GM12878 (cell line): ENCODE data around the gene LRBA. TPM values are rescaled to one million over a fixed set of nuclear protein-coding genes. Genes with fewer than 3 reads are reported as not detected.

ENCODE experiments used
- ATAC-seq: fragments of 200-7000 bp; cut with Tn5 transposase; 3 replicates; pipeline ENCODE4 v1.9.1; 2020; ENCODE audit warnings: mild to moderate bottlenecking, moderate library complexity
- BruUV-seq: library from RNA; stranded (reverse); fragments of 400-500 nt; replicated peaks from 2 replicates; lab custom pipeline; 2021; lab: Mats Ljungman, UMichigan
- CTCF ChIA-PET: fragments of 300-600 bp; sonication (Branson Sonifier 250); formaldehyde crosslinking; extraction: SDS; loops from one replicate; lab custom pipeline; 2021; ENCODE audit warnings: inconsistent platforms; lab: Yijun Ruan, JAX
- POLR2A ChIA-PET: fragments of 350-600 bp; formaldehyde crosslinking; extraction: SDS; loops from one replicate; lab custom pipeline; 2021; ENCODE audit warnings: inconsistent platforms; lab: Charles Lee
- RAD21 ChIA-PET: fragments of 300-600 bp; sonication (Branson Sonifier 250); formaldehyde crosslinking; loops from one replicate; lab custom pipeline; 2023; ENCODE audit warnings: antibody characterized with exemption; ENCODE audit not compliant: unreplicated experiment; lab: Charles Lee
- SMC1A ChIA-PET: fragments of 300-600 bp; sonication (Branson Sonifier 250); formaldehyde crosslinking; loops from one replicate; lab custom pipeline; 2023; ENCODE audit not compliant: unreplicated experiment, uncharacterized antibody; lab: Charles Lee
- DNase-seq: peaks from one replicate; pipeline ENCODE4 v3.0.0-alpha.2; 2011; ENCODE audit warnings: low read depth, low spot score
- FAIRE-seq: peaks from 3 replicates; lab custom pipeline; 2011; peaks lifted over from hg19 to GRCh38; lab: Jason Lieb, UNC
- H2AFZ ChIP-seq: 2 replicates; pipeline ENCODE4 v1.6.0; 2011; ENCODE audit warnings: low read depth, low read length, control low read depth; ENCODE audit not compliant: control insufficient read depth
- H3K27ac ChIP-seq: 2 replicates; pipeline ENCODE4 v1.5.1; 2011; ENCODE audit warnings: control low read depth; ENCODE audit not compliant: control insufficient read depth, insufficient read depth
- H3K27me3 ChIP-seq, 2 experiments: replicated peaks in 1 of 2; 2 replicates each; pipeline versions ENCODE4 v1.6.0 to v1.6.1; 2011; ENCODE audit warnings: low read length in 1 of 2; ENCODE audit not compliant: control insufficient read depth in 2 of 2, insufficient read depth in 2 of 2
- H3K36me3 ChIP-seq, 2 experiments: 2 replicates each; pipeline ENCODE4 v1.5.1; 2011; ENCODE audit warnings: low read length in 1 of 2; ENCODE audit not compliant: control insufficient read depth in 2 of 2, insufficient read depth in 2 of 2
- H3K4me1 ChIP-seq: 2 replicates; pipeline ENCODE4 v1.6.1; 2011; ENCODE audit warnings: mild to moderate bottlenecking, low read length, moderate library complexity, mixed read lengths; ENCODE audit not compliant: control insufficient read depth, insufficient read depth
- H3K4me2 ChIP-seq: 2 replicates; pipeline ENCODE4 v1.6.0; 2011; ENCODE audit warnings: control low read depth; ENCODE audit not compliant: control insufficient read depth, insufficient read depth
- H3K4me3 ChIP-seq: fragments of 200-600 bp; sonication (generic); 2 replicates; pipeline ENCODE4 v1.5.1; 2016
- H3K79me2 ChIP-seq: 2 replicates; pipeline ENCODE4 v1.6.0; 2011; ENCODE audit warnings: low read length; ENCODE audit not compliant: control insufficient read depth, insufficient read depth
- H3K9ac ChIP-seq: 2 replicates; pipeline ENCODE4 v1.8.0; 2011; ENCODE audit warnings: low read length, control low read depth, mixed read lengths; ENCODE audit not compliant: control insufficient read depth, insufficient read depth
- H3K9me3 ChIP-seq: replicated peaks from 3 replicates; pipeline ENCODE4 v1.5.1; 2011; ENCODE audit warnings: mild to moderate bottlenecking, low read length; ENCODE audit not compliant: control insufficient read depth, insufficient read depth
- H4K20me1 ChIP-seq: 2 replicates; pipeline ENCODE4 v1.6.0; 2011; ENCODE audit not compliant: control insufficient read depth, insufficient read depth
- CEBPZ ChIP-seq: fragments of 150-350 bp; IDR thresholded peaks from 2 replicates; pipeline ENCODE4 v1.6.1; 2016; ENCODE audit warnings: low read depth, low read length
- CHD1 ChIP-seq: IDR thresholded peaks from 2 replicates; pipeline ENCODE4 v1.6.1; 2012; ENCODE audit warnings: low read depth, low read length, improper control_type of control experiment
- CHD4 ChIP-seq: fragments of 200-600 bp; sonication (generic); IDR thresholded peaks from 2 replicates; pipeline ENCODE4 v1.6.1; 2016; ENCODE audit warnings: mild to moderate bottlenecking
- CREM ChIP-seq: IDR thresholded peaks from 2 replicates; pipeline ENCODE4 v1.6.1; 2014; ENCODE audit warnings: antibody characterized with exemption, low read depth
- HDAC2 ChIP-seq: fragments of 200-600 bp; sonication (generic); IDR thresholded peaks from 2 replicates; pipeline ENCODE4 v1.6.1; 2017
- LARP7 ChIP-seq: fragments of 450-650 bp; IDR thresholded peaks from 2 replicates; pipeline ENCODE4 v1.6.1; 2017; ENCODE audit warnings: mild to moderate bottlenecking
- MYC ChIP-seq: IDR thresholded peaks from 2 replicates; pipeline ENCODE4 v1.6.1; 2011; ENCODE audit warnings: mild to moderate bottlenecking, low read length, moderate library complexity, inconsistent platforms; ENCODE audit not compliant: insufficient read depth, insufficient replicate concordance, insufficient read length, severe bottlenecking
- NRF1 ChIP-seq: conservative IDR thresholded peaks from 2 replicates; pipeline ENCODE4 v1.6.1; 2011; ENCODE audit warnings: mild to moderate bottlenecking, low read depth, low read length, improper control_type of control experiment
- SPI1 ChIP-seq: IDR thresholded peaks from 2 replicates; pipeline ENCODE4 v1.6.1; 2011; ENCODE audit warnings: low read depth, mild to moderate bottlenecking, low read length, moderate library complexity, borderline replicate concordance; ENCODE audit not compliant: insufficient read depth
- SREBF2 ChIP-seq: IDR thresholded peaks from 2 replicates; pipeline ENCODE4 v1.6.1; 2012; ENCODE audit warnings: mild to moderate bottlenecking, low read length
- TAF1 ChIP-seq: IDR thresholded peaks from 2 replicates; pipeline ENCODE4 v1.6.1; 2011; ENCODE audit warnings: mild to moderate bottlenecking, low read depth, low read length, borderline replicate concordance
- ZBTB11 ChIP-seq: fragments of 450-650 bp; formaldehyde crosslinking; IDR thresholded peaks from 2 replicates; pipeline ENCODE4 v1.5.0; 2022; ENCODE audit warnings: mild to moderate bottlenecking, missing genetic modification characterization
- ZBTB33 ChIP-seq: fragments of 450-650 bp; IDR thresholded peaks from 2 replicates; pipeline ENCODE4 v1.6.1; 2017; ENCODE audit warnings: mild to moderate bottlenecking
- ZNF274 ChIP-seq: IDR thresholded peaks from one replicate; pipeline ENCODE4 v1.8.0; 2011; ENCODE audit not compliant: insufficient read length, insufficient read depth
- ZNF384 ChIP-seq: IDR thresholded peaks from 2 replicates; pipeline ENCODE4 v1.6.1; 2012; ENCODE audit warnings: low read depth, mild to moderate bottlenecking, low read length, improper control_type of control experiment, borderline replicate concordance
- in situ Hi-C: fragments of 300-500 bp; cut with MboI; formaldehyde crosslinking; loops from 9 replicates; pipeline ENCODE4 v1.14.3; 2018; ENCODE audit warnings: mixed read lengths
- intact Hi-C: fragments of 100-400 bp; cut with micrococcal nuclease; formaldehyde crosslinking; loops from one replicate; pipeline ENCODE4 v1.14.2; 2022; ENCODE audit not compliant: unreplicated experiment
- polyA plus RNA-seq, 11 experiments: library from polyadenylated mRNA; depleted of rRNA in 4 of 11; unstranded in 6 of 11; stranded (reverse) in 5 of 11; fragments of >200 nt; fragmentation: Nextera tagmentation in 4 of 11; fragmentation: Illumina TruSeq in 1 of 11; extraction: Ambion mirVana in 4 of 11; extraction: Trizol in 1 of 11; gene quantifications; 1 replicate in 1 of 11; 2 replicates in 10 of 11; pipeline versions ENCODE4 v1.2.1 to v1.2.3, GENCODE V29; 2011 to 2016; ENCODE audit warnings: inconsistent platforms in 2 of 11, missing spikeins in 2 of 11, low read depth in 1 of 11
- total RNA-seq, 4 experiments: library from RNA; depleted of rRNA in 3 of 4; stranded (reverse); fragments of >200 nt in 3 of 4; fragmentation: Illumina TruSeq in 1 of 4; extraction: Trizol in 1 of 4; gene quantifications; 2 replicates each; pipeline versions ENCODE4 v1.2.1 to v1.2.3, GENCODE V29; 2013 to 2021

LRBA gene
- total and polyA plus RNA-seq, 10 of the 15 experiments (the other 5 are each of a cell fraction or from before 2014, with no cell fraction given), result 20.3 to 93.4 (median 55.0) TPM

- in situ Hi-C loops (no loop called here), intact Hi-C loops (no loop called here)
- RAD21 ChIA-PET, result no interaction called here
- Histone ChIP-seq H3K27me3 (no peaks in the 10 kb centered on the region), H4K20me1 (no peaks in the 10 kb centered on the region), H3K4me3 (no peak overlapping the region), H3K9ac (no peak overlapping the region), H3K9me3 (no peaks in the 10 kb centered on the region), H3K4me2 (no peak overlapping the region), H3K27ac (no peak overlapping the region), H2AFZ (no peak overlapping the region), H3K36me3 (no peaks in the 10 kb centered on the region), H3K4me1 (no peaks in the 10 kb centered on the region), H3K79me2 (no peaks in the 10 kb centered on the region)
- SMC1A ChIA-PET, result interaction anchor here (0.6 to 0.7 kb wide), 2 partner anchors 13 to 185 kb away, joined by 3 read pairs; no protein-coding TSS in a partner anchor
- BruUV-seq, result no TSS peak
- no peak for FAIRE-seq
- ATAC-seq, result no peak
- POLR2A ChIA-PET, result no interaction called here
- CTCF ChIA-PET, result no interaction called here
- no peak for DNase-seq
- TF ChIP-seq LARP7 (no peak), MYC (no peak), CHD4 (no peak), CHD1 (no peak), CEBPZ (no peak), ZBTB11 (CRISPR knock-in tag) (no peak), ZBTB33 (no peak), CREM (no peak), SREBF2 (no peak), ZNF384 (no peak), NRF1 (no peak), TAF1 (no peak), SPI1 (no peak), ZNF274 (no peak), HDAC2 (no peak)
These were observed 480.3 kb downstream of the LRBA start for GRCh38 chr4:150534818-150535217.
